ENCODE results near the gene ISG20L2.
"Not testable (repeated sequence)": the region's sequence is repeated elsewhere in the genome, so short reads cannot be mapped to it uniquely, and the experiment has no call there.

The ISG20L2 gene

DNA sequence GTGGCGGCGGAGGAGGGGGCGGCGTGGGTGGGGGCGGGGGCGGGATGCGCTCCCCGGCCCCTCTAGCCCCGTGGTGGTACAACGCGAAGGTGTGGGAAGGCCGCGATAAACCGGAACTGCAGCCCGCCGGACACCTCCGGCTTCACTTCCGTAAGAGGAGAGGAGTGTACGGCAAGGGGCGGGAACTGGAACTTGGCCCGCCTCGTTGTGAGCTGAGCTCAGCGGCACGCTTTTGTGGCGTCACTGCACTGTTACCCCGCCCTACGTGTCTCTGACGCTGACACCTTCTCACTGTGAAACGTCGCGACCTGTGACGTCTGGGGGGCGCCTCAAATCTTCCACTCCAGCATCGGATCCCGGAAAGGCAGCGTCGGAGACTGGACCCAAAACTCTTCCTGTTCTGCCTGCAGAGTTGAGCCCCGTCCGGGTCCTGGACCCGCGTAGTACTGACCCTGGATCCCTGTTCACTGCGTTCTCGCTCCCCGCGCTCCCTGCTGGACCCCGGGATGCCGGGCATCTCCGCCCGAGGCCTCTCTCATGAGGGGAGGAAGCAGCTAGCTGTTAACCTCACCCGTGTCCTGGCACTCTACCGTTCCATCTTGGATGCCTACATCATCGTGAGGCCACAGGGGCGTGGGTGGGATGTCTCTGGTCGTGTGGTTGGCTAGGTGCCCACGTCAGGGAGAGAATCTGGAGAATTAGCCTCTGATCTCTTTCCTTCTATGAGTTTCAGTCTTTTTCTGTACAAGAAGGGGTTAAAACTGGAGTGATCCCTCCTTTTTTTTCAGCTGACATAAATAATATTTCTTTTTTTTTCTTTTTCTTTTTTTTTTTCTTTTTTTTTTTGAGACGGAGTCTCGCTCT, at the start of gene ISG20L2:
ISG20L2 (minus strand) TSS at position 168 of the 864 bp plus-strand sequence. CDS start 1,114 bp downstream, outside the sequence.
- DNase-seq = peak; percentile 99

DNA sequence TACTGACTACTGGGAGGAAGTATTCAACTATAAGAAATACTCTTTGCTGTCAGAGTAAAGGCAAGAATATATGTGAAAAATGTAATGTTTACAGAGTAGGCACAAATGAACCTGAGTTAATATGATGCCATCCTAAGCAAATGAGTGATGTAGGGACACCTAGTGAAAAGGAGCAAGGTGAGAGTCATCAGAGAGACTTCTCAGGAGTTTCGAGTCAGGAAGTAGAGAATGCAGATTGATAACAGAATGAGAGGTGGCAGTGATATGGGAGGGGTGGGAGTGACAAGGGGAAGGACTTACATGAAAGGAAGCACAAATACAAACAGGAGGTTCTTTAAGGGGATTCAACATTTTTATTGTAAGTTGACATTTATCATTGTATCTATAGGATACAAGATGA, 49.0 kb upstream of the ISG20L2 start:
- no peak for DNase-seq

DNA sequence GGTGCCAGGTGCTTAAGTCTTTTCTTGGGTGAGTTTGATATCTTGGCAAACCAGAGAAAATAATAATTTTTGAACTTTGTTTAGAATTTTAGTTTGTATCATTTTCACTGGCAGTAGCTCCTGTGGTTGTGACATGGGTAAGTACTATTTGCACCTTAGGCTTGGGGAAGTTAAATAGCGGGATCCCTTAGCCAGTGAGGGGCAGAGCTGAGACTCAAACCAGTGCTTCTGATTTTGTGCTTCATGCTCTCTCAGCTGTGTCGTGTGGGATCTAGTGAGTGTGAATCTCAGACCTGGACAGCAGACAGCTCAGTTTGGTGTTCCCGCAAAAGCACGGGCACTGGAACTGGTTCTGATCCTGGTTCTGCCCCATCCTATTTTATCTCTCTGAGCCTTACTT, 48.4 kb upstream of the ISG20L2 start:
- DNase-seq = no peak

GRCh38 chr1:156775799-156776198, 47.2 kb upstream of the ISG20L2 start:
- DNase-seq = no peak

DNA sequence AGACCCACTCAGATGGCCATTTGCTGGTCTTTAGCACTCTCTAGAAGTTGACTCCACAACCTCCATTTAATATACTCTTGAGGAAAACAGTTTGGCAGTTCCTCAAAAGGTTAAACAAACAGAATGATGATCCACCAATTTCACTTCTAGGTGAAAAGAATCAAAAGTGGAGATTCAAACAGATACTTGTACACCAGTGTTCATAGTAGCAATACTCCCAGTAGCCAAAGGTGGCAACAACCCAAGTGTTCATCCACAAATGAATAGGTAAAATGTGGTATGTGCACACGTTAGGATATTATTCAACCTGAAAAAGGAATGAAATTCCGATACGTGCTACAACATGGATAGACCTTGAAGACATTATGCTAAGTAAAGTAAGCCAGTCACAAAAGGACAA, 45.0 kb upstream of the ISG20L2 start:
- peak; percentile 17 for DNase-seq

DNA sequence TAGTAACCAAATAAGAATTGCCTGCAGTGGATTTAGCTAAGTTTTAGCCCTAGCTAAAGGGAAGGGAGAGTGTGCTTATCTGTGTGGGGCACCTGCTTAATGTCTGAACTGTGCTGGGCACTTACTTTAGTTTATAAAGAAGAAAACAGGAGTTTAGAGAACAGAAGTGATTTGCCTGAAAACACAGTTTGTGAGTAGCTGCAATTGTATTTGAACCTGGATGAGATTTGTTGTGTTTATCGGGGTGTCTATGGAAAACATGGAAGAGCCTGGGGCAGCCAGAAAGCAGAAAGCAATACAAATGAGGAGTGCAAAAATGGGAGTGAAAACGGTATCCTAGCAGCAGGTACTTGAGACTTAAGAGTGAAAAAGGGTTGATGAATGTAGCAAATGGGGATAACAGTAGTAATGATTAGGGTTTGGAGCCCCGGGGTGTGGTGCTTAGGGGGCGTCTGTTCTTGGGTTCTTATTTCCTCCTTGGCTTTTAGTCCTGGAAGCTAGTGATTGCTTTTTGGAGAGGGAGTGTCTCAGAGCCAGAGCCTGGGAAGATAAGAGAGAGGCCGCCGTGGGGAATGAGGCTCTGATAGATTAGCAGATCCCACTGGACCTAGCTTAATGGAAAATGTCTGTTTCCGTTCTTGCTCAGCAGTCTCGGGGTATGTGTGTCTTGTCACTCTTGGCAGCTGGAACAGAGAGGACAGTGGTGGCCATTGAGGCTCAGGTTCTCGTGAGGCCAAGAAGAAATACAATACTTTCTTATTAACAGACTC, 44.3 kb upstream of the ISG20L2 start:
- DNase-seq = no peak

DNA sequence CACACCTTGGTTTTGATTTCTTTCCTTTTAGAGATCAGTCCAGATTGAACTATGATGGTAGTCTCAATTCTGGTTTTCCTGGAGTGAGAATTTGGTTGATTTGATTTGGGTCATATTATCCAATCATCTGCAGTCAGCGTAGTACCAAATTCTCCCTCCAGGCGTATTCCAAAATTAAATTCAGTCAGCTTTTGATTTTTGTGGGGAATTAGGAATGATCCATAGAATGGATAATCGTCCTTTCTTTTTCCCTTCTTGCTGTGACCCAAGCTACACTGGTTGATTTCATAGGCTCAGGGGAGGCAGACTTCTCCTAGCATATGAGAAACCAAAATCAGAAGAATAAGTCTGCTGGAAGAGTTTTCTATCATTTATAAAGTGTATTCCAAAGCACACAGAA, 43.7 kb upstream of the ISG20L2 start:
- DNase-seq = no peak

DNA sequence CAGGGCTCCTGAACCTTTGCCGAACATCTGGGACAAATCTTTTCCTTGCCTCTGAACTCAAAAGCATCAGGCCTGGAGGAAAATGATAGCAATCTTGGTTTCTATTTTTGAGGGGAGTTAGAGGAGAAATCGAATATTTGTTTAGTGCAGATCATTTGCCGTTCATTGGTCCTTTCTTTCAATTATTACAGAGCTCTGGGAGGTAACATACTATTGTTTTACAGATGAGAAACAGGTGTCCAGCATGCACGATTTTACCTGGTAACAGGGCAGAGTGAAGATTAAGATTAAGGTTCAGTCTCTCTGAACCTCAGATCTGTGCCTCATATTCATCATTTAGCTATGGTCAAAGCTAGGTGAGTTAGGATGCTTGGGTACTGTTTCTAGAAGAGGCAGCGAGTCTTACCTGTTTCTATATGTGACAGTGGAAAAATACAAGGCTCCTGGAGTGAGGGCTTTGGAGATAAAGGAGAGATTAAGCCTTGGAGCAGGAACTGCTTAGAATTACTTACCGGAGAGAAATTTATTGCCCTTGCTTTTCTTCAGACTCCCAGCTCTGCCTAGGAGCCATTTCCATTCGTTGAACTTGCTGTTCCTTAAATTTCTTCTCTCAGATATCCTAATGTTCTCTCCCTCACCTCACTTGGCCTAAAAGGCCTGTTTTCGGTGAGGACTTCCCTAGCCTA, 40.2 kb upstream of the ISG20L2 start:
- no peak for DNase-seq

DNA sequence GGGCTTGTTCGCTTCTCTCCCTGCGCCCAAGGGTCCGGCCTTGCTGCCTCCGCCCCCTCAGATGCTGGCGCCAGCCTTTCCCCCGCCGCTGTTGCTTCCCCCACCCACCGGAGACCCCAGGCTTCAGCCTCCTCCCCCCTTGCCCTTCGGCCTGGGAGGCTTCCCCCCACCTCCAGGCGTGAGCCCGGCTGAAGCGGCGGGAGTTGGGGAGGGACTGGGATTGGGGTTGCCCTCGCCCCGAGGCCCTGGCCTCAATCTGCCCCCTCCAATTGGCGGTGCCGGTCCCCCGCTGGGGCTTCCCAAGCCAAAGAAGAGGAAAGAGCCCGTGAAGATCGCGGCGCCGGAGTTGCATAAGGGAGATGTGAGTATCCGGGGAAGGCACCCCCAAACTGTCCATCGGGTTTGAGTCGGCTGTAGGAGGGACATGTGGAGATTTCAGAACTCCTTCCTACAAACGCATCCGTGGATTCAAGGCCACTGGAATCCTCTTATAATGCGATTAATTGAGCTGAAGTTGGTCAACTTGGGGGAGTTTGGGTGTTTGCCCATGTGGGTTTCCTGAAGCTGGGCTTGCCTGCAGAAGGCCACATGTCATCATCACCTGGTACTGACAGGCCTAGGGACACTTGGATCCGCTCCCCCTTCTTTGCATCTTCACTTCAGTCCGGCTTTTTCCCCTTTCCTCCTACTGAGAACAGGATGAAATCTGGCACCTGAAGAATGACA, 39.5 kb upstream of the ISG20L2 start:
- peak; percentile 76 for DNase-seq

DNA sequence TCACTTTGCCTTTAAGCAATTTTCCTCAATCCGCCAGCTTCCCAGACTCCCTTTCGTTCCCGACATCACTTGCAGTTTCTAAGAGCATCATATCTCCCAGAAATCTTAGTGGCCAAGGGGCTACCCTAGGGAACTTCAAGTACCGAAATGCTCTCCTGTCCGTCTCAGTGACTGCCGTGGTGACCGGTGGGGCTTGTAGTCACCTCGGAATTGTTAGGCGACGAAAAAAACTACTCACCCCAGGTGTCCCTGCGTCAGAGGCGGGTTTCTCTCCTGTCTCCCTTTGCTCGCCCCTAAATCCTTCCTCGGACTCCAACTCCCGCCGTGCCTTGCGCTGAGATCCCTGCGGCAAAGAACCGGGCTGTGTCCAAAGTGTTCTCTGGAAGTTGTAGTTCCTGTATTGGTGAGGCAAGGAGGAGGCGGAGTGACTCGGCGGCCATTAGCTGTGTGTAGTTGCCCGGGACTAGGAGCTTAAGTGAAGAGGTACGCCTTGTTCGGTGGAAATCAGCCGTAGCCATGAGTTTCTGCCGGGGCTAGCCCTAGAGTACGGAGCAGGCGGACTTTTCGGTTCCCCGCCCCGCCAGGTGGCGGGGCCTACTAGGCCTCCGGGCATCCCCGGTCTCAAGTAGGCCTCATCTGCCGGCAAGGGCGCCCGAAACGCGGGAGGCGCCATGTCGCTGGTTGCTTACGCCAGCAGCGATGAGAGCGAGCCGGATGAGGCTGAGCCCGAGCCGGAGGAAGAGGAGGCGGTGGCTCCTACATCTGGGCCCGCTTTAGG, 38.7 kb upstream of the ISG20L2 start, which contains the start of gene PRCC:
PRCC (plus strand) TSS at position 435 of the 778 bp plus-strand sequence; CDS start at position 672, 237 bp downstream.
- peak; percentile 100 for DNase-seq

GRCh38 chr1:156766298-156767100, 37.9 kb upstream of the ISG20L2 start:
- peak; percentile 51 for DNase-seq

- no peak for DNase-seq
Measured at GRCh38 chr1:156765666-156766065, 37.1 kb upstream of the ISG20L2 start.

GRCh38 chr1:156765136-156765535, 36.6 kb upstream of the ISG20L2 start:
- DNase-seq = not testable (repeated sequence)

DNA sequence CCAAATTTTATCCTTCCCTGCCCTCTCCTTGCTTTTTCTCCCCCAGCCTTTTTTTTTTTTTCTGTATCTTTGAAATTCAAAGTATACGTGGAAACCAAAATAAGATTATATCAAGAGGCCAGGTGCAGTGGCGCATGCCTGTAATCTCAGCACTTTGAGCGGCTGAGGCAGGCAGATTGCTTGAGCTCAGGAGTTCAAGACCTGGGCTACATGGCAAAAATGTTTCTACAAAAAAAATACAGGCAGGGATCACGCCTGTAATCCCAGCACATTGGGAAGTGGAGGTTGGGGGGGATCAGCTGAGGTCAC, 32.2 kb upstream of the ISG20L2 start:
- DNase-seq = no peak

GRCh38 chr1:156760092-156760795, 31.7 kb upstream of the ISG20L2 start:
- peak; percentile 83 for DNase-seq

GRCh38 chr1:156757572-156758253, 29.1 kb upstream of the ISG20L2 start:
- DNase-seq = not testable (repeated sequence)

DNA sequence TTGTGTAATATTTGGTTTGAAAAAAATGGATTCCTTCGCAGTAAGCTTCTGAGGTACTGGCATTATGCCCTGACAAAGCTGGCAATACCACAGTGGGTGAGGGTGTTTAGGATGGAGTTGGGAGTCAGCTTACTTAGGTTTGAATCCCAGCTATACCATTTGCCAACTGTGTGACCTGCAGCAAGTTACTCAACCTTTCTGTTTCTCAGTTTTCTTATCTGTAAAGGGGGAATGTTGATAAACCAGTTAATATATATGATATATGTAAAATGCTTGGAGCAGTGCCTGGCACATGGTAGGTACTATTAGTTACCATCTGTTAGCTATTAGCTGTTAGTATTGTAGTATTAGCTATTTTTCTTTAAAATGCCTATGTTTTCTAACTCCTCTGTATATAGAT, 27.8 kb upstream of the ISG20L2 start:
- no peak for DNase-seq

DNA sequence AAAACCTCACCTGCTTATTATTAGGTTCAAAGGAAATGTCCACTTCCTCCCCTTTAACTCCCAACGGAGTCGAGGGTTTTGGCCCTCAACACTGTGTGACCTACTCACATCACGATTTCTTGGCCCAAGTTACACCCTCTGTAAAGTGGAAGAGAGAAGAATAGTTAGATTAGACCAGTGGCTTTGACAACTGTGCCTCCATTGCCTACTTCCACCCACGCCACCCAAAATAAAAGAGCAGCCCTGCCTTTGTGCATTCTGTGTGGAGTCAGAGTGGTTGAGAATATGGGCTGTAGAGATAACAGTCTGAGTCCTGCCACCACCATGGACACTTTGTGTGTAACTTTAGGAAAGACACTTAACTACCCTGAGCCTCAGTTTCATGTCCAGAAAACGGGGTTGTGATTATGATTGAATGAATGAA, 27.0 kb upstream of the ISG20L2 start:
- DNase-seq = no peak

DNA sequence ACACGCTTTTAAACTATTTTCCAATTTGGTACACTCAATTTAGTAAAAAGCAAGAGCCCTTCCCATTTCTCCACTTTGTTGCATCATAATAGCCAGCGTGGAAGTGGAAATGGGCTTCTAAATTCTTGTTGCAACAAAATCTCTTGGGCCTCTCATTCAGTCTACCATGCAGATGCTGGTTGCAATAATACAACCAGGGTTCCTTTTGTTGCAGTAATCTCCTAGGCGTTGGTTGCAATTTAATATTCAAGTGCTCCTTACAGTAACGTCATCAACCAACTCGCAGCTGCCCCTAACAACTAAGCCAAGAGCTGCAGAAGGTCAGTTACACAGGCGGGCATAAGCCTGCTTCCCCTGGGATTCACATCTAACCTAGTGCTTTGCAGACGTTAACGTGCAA, 25.7 kb upstream of the ISG20L2 start:
- peak; percentile 65 for DNase-seq

Measured in NCI-H69 (cell line).